GM19372 (cell line): ENCODE measurements around the gene RBM26.

Experiments
- ATAC-seq: cut with Tn5 transposase; IDR thresholded peaks from one replicate; pipeline ENCODE4 v1.9.1; 2021; ENCODE audit warnings: mild to moderate bottlenecking, low read depth, moderate library complexity; ENCODE audit not compliant: unreplicated experiment

RBM26 gene

DNA sequence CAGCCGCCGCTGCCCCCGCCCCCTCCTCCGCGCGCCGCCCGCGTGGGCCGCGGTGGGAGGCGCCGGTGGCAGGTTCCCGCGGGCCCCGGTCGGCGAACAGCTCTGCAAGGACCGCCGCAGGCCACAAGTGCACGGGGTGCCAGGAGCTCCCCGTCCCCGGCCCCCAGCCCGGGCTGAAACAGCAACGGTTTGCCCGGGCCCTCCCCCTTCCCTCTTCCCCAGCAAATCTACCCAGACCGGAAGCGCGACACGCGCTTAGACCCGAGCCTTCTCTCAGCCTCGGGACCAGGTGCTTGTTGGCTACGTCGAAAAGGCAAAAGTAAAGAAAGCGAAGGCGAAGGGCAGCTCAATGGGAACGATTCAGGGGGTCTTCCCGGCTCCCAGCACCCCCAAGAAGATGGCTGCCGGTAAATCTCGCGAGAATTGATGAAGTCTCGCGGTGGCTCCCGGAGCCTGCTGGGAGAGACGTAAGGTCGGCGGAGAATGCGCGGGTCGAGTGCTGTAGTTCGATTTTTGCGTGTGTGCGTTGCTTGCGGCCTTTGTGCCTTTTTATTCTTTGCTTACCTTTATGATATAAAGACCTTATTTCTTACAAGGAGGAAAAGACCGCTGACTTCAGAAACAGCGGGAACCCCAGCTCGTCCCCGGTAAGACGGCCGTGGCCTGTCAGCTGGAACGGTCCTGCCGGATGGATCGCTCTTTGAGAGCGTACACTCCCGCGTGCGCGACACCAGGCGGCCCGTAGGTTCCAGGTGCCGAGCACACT, at the start of gene RBM26:
Gene RBM26, minus strand, starts transcription at position 425 of the 766 bp plus-strand sequence. CDS start 481 bp downstream, outside the sequence.
- peak; percentile 70 for ATAC-seq

DNA sequence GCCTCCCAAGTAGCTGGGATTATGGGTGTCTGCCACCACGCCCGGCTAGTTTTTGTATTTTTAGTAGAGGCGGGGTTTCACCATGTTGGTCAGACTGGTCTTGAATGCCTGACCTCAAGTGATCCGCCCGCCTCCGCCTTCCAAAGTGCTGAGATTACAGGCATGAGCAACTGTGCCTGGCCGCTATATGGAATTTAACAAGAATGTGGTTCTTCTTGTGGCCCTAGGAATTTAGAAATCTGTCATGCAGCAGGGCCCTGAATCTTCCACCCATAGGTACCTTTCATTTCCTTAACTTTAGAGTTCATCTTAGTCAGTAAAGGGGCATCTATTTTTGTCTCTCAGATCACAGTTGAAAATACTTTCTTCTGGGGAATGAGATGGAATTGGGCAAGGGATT, 49.3 kb upstream of the RBM26 start:
- no peak for ATAC-seq

GRCh38 chr13:79452239-79452913, 46.3 kb upstream of the RBM26 start:
- no peak for ATAC-seq

DNA sequence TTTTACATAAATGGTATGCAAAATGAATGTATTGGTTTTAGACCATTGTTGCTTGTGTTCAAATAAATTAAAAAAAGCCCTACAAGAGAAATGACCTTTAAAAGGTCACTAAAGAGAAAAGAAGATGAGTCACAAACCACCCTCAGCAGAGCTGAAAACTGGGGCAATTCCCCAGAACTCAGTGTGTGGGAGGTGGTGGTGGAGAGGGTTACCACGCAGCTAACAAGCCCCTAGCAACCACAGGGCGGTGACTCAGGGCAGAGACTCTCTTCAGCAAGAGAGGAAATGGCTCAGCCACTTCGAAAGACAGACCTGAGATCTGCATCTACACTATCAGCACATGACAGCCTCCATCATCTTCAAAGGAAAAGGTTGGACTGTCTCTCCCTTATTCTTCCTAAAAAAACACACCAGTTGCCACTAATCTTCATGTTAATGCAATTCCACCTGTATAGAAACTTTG, 45.5 kb upstream of the RBM26 start:
- ATAC-seq, result peak; percentile 97

- ATAC-seq, result no peak
Measured at GRCh38 chr13:79450110-79450509, 44.1 kb upstream of the RBM26 start.

DNA sequence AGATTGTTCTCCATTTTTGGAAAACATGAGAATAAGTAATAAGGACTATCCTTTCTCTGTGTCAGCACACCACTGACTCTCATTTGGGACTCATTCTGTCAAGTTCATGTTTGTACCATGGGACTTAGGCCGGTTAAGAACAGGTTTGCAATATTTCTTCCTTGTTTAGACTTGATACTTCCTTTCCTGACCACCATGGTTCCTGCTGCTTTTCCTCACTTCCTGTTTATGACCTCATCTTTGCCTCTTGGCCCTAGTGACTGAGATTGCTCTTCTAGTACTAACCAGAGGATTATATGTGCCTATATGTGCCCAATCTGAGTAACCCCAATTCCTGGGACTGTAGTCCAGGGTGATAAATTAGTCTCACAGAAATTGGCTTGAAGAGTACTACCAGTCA, 42.4 kb upstream of the RBM26 start:
- ATAC-seq, result no peak

- ATAC-seq, result no peak
Measured at GRCh38 chr13:79447741-79448140, 41.7 kb upstream of the RBM26 start.

- no peak for ATAC-seq
Measured at GRCh38 chr13:79447141-79447540, 41.1 kb upstream of the RBM26 start.

DNA sequence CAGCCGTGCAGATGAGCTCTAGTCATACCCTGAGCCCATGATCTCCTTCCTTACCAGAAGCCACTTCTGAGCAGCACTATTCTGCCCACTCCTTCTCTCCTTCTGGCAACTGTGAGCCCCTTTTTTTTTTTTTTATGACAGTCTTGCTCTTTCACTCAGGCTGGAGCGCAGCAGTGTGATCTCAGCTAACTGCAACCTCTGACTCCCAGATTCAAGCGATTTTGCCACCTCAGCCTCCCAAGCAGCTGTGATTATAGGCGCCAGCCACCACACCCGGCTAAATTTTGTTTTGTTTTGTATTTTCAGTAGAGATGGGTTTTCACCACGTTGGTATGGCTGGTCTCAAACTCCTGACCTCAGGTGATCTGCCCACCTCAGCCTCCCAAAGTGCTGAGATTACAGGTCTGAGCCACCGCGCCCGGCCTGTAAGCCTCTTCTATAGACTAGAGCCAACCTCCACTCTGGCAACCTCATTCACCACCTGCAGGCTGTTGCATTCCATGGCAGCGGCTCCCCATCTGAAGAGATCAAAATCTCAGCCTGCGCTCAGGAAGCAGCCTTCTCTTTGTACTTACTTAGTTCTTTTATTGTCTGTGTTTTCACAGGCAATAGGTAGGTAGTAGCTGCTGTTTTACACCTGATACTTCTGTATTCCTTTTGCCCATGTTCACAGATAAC, 40.1 kb upstream of the RBM26 start:
- ATAC-seq, result no peak

GRCh38 chr13:79442706-79443105, 36.7 kb upstream of the RBM26 start:
- no peak for ATAC-seq

GRCh38 chr13:79442221-79442620, 36.2 kb upstream of the RBM26 start:
- no peak for ATAC-seq

DNA sequence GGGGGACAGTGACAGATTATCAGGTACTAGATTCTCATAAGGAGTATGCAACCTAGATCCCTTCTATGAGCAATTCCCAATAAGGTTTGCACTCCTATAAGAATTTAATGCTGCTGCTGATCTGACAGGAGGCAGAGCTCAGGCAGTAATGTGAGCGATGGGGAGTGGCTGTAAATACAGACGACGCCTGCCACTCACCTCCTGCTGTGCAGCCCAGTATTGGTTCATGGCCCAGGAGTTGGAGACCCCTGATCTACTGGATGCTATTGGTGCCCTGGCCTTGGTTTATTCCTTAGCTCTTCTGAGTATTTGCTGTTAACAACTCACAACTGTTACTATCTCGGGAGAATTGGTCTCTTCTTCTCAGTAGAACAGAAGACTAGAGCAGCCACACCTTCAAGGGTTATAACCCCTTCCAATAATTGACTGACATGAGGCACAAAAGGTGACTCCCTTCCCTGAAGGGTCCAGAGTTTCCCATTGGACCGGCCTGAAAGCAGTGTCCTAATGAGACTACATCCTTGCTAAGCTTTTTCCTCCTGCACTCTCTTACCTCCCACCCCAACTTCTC, 35.0 kb upstream of the RBM26 start:
- no peak for ATAC-seq

- no peak for ATAC-seq
Measured at GRCh38 chr13:79439275-79439674, 33.2 kb upstream of the RBM26 start.

DNA sequence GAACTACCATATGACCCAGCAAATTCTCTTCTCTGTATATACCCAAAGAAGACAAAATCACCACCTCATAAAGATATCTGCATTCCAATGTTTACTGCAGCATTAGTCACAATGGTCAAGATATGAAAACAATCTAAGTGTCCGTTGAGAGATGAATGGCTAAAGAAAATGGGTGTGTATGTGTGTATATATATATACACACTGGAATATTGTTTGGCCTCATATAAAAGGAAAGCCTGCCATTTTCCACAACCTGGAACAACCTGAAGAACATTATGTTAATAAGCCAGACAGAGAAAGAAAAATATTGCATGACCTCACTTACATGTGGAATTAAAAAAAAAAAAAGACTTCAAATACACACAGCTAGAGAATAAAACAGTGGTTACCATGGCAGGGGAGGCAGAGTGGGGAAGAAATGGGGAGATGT, 29.5 kb upstream of the RBM26 start:
- no peak for ATAC-seq

- no peak for ATAC-seq
Measured at GRCh38 chr13:79434556-79434955, 28.5 kb upstream of the RBM26 start.

DNA sequence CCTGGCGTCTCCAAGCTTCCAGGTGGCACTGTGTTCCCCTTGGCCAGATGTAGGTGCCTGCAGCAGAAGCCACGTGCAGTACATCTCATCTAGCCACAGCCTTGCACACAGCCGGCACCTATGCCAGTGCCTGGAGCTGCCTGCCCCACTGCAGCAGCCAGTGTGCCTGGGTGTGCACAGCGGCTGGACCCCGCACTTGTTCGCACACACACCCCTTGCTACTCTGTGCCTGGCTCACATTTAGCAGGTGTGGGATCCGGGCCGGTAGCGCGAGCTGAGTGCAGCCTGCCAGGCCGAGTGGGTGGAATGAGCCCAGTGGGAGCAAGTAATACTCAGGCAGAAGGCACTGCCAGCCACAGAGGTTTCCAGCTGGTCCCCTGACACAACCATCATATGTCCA, 26.9 kb upstream of the RBM26 start:
- ATAC-seq, result no peak

- ATAC-seq, result no peak
Measured at GRCh38 chr13:79432086-79432485, 26.0 kb upstream of the RBM26 start.

GRCh38 chr13:79429309-79429708, 23.3 kb upstream of the RBM26 start:
- no peak for ATAC-seq

DNA sequence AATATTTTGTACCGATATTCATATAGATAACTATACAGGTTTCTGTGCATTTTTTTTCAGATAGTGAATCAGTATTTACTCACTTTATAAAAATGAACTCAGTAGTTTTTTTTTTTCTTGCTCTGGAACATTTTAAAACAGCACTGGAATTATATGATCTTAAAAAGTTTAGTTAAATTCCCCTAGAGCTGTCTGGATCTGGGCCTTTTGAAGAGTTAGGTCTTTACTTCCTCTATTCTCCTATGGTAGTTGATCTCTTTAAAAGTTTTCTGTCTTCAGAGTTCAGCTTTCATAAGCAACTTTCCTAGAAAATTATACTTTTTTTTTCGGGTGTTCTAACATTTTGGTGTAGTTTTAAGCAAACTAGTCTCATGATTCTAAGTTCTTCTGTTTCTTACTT, 21.8 kb upstream of the RBM26 start:
- ATAC-seq, result no peak

GRCh38 chr13:79427265-79427664, 21.2 kb upstream of the RBM26 start:
- no peak for ATAC-seq
